ENCODE measurements around the gene KIF1B. TPM values are rescaled to one million over a fixed set of nuclear protein-coding genes. Genes with fewer than 3 reads are reported as not detected.

Gene KIF1B
- total and polyA plus RNA-seq, 9 of the 15 experiments (the other 6 are each of a cell fraction or from before 2014, with no cell fraction given), result 2.8 to 19.8 (median 11.9) TPM

- TF ChIP-seq GTF2B (IDR thresholded peaks at IDR 0.05; ENCODE audit: extremely low read depth, insufficient read length) (no peak), ZNF280B (CRISPR knock-in tag; IDR thresholded peaks at IDR 0.05) (no peak), ZKSCAN1 (IDR thresholded peaks at IDR 0.05; ENCODE audit: low read depth, low read length) (no peak), HEY1 (CRISPR knock-in tag; IDR thresholded peaks at IDR 0.05; ENCODE audit: borderline replicate concordance) (no peak), CEBPB (tag; IDR thresholded peaks at IDR 0.05) (no peak; the same call in 1 of the 2 replicates), ARNT (IDR thresholded peaks at IDR 0.05) (no peak), ZNF316 (IDR thresholded peaks at IDR 0.05) (no peak), RUNX1 (IDR thresholded peaks at IDR 0.05; ENCODE audit: low read depth) (no peak), ARID1B (IDR thresholded peaks at IDR 0.05) (no peak), NCOA1 (IDR thresholded peaks at IDR 0.05; ENCODE audit: low read depth) (no peak), FOXK1 (CRISPR knock-in tag; IDR thresholded peaks at IDR 0.05; ENCODE audit: borderline replicate concordance) (no peak), HLTF (IDR thresholded peaks at IDR 0.05) (no peak), MAFG (tag; conservative IDR thresholded peaks at IDR 0.05) (no peak), SLC30A9 (CRISPR knock-in tag; IDR thresholded peaks at IDR 0.05) (no peak)
- TF ChIP-seq, protein P1, sequence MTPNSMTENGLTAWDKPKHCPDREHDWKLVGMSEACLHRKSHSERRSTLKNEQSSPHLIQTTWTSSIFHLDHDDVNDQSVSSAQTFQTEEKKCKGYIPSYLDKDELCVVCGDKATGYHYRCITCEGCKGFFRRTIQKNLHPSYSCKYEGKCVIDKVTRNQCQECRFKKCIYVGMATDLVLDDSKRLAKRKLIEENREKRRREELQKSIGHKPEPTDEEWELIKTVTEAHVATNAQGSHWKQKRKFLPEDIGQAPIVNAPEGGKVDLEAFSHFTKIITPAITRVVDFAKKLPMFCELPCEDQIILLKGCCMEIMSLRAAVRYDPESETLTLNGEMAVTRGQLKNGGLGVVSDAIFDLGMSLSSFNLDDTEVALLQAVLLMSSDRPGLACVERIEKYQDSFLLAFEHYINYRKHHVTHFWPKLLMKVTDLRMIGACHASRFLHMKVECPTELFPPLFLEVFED (CRISPR knock-in tag; conservative IDR thresholded peaks at IDR 0.05), result no peak
- TF ChIP-seq, protein P2, sequence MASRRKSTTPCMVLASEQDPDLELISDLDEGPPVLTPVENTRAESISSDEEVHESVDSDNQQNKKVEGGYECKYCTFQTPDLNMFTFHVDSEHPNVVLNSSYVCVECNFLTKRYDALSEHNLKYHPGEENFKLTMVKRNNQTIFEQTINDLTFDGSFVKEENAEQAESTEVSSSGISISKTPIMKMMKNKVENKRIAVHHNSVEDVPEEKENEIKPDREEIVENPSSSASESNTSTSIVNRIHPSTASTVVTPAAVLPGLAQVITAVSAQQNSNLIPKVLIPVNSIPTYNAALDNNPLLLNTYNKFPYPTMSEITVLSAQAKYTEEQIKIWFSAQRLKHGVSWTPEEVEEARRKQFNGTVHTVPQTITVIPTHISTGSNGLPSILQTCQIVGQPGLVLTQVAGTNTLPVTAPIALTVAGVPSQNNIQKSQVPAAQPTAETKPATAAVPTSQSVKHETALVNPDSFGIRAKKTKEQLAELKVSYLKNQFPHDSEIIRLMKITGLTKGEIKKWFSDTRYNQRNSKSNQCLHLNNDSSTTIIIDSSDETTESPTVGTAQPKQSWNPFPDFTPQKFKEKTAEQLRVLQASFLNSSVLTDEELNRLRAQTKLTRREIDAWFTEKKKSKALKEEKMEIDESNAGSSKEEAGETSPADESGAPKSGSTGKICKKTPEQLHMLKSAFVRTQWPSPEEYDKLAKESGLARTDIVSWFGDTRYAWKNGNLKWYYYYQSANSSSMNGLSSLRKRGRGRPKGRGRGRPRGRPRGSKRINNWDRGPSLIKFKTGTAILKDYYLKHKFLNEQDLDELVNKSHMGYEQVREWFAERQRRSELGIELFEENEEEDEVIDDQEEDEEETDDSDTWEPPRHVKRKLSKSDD (conservative IDR thresholded peaks at IDR 0.05; ENCODE audit: low read length), result no peak
- TF ChIP-seq, protein P3, sequence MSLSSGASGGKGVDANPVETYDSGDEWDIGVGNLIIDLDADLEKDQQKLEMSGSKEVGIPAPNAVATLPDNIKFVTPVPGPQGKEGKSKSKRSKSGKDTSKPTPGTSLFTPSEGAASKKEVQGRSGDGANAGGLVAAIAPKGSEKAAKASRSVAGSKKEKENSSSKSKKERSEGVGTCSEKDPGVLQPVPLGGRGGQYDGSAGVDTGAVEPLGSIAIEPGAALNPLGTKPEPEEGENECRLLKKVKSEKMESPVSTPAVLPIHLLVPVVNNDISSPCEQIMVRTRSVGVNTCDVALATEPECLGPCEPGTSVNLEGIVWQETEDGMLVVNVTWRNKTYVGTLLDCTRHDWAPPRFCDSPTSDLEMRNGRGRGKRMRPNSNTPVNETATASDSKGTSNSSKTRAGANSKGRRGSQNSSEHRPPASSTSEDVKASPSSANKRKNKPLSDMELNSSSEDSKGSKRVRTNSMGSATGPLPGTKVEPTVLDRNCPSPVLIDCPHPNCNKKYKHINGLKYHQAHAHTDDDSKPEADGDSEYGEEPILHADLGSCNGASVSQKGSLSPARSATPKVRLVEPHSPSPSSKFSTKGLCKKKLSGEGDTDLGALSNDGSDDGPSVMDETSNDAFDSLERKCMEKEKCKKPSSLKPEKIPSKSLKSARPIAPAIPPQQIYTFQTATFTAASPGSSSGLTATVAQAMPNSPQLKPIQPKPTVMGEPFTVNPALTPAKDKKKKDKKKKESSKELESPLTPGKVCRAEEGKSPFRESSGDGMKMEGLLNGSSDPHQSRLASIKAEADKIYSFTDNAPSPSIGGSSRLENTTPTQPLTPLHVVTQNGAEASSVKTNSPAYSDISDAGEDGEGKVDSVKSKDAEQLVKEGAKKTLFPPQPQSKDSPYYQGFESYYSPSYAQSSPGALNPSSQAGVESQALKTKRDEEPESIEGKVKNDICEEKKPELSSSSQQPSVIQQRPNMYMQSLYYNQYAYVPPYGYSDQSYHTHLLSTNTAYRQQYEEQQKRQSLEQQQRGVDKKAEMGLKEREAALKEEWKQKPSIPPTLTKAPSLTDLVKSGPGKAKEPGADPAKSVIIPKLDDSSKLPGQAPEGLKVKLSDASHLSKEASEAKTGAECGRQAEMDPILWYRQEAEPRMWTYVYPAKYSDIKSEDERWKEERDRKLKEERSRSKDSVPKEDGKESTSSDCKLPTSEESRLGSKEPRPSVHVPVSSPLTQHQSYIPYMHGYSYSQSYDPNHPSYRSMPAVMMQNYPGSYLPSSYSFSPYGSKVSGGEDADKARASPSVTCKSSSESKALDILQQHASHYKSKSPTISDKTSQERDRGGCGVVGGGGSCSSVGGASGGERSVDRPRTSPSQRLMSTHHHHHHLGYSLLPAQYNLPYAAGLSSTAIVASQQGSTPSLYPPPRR (CRISPR knock-in tag; IDR thresholded peaks at IDR 0.05; ENCODE audit: borderline replicate concordance), result no peak
Observed at GRCh38 chr1:10210841-10211804, 753 bp downstream of the KIF1B start (continued).
